Transverse colon (tissue), 4 donors: ENCODE results near the gene NALF2. TPM values are rescaled to one million over a fixed set of nuclear protein-coding genes. Genes with fewer than 3 reads are reported as not detected.

Experiments
- DNase-seq: peaks from one replicate; pipeline ENCODE4 v3.0.0-alpha.2; 2019
- H3K27ac ChIP-seq, 4 donors: fragments of 200-600 bp; sonication (generic); 2 replicates each; pipeline ENCODE4 v1.5.1; 2016 to 2018; ENCODE audit warnings: inconsistent platforms in 4 of 4
- H3K27me3 ChIP-seq: fragments of 200-600 bp; sonication (generic); 2 replicates; pipeline ENCODE4 v1.5.1; 2017; ENCODE audit warnings: inconsistent platforms
- H3K36me3 ChIP-seq, 4 donors: fragments of 200-600 bp; sonication (generic); 2 replicates each; pipeline ENCODE4 v1.5.1; 2017 to 2019; ENCODE audit warnings: inconsistent platforms in 4 of 4
- H3K4me1 ChIP-seq, 4 donors: fragments of 200-600 bp; sonication (generic); 2 replicates each; pipeline ENCODE4 v1.5.1; 2017 to 2020; ENCODE audit warnings: inconsistent platforms in 4 of 4
- H3K4me3 ChIP-seq, 4 donors: fragments of 200-600 bp; sonication (generic); 1 replicate in 1 of 4; 2 replicates in 3 of 4; pipeline versions ENCODE4 v1.5.1 to v1.6.1; 2017 to 2019; ENCODE audit warnings: inconsistent platforms in 4 of 4
- H3K9me3 ChIP-seq, 2 donors: fragments of 200-600 bp; sonication (generic); 2 replicates each; pipeline ENCODE4 v1.5.1; 2017 to 2019; ENCODE audit warnings: inconsistent platforms in 2 of 2
- EP300 ChIP-seq: sonication (generic); formaldehyde crosslinking; IDR thresholded peaks from one replicate; pipeline ENCODE4 v1.6.1; 2017; ENCODE audit warnings: antibody characterized with exemption, low read depth
- POLR2A ChIP-seq: fragments of 450-650 bp; IDR thresholded peaks from one replicate; pipeline ENCODE4 v1.6.1; 2016; ENCODE audit warnings: antibody characterized with exemption, mild to moderate bottlenecking, moderate library complexity
- POLR2AphosphoS5 ChIP-seq, 3 donors: sonication (generic); formaldehyde crosslinking; IDR thresholded peaks; one replicate each; pipeline ENCODE4 v1.6.1; 2016; ENCODE audit warnings: antibody characterized with exemption in 3 of 3
- WGBS, 2 donors: methylation state at CpG; one replicate each; pipeline ENCODE4 v1.1.5; 2018; ENCODE audit warnings: low coverage in 1 of 2; 5-methylcytosine and 5-hydroxymethylcytosine counted together
- in situ Hi-C, 4 donors: fragments of 200-750 bp; cut with MboI; loops; one replicate each; pipeline versions ENCODE4 v1.15.0 to v1.15.1; 2017; ENCODE audit warnings: low sequenced_read_pairs in 3 of 4, low pct_ligation_motif_present in 1 of 4, low pct_unique_long_range_greater_than_20kb in 1 of 4
- intact Hi-C: fragments of 100-400 bp; cut with DNase I; formaldehyde crosslinking; loops from one replicate; pipeline ENCODE4 v1.15.1; 2023; ENCODE audit warnings: low total_unique reads
- total RNA-seq, 4 donors: library from RNA; depleted of rRNA; stranded (reverse); fragments of >200 nt; gene quantifications; one replicate each; pipeline ENCODE4 v1.1.0, GENCODE V29; 2016
- TF ChIP-seq, protein P1 (sequence below), 5 experiments: fragments of 200-600 bp in 3 of 5; fragments of 450-650 bp in 2 of 5; sonication (generic) in 3 of 5; IDR thresholded peaks; 1 replicate in 2 of 5; 2 replicates in 3 of 5; pipeline ENCODE4 v1.5.1; 2016 to 2017; ENCODE audit warnings: antibody characterized with exemption in 5 of 5, inconsistent platforms in 3 of 5, mild to moderate bottlenecking in 2 of 5, moderate library complexity in 1 of 5

NALF2 gene
- total RNA-seq, 4 donors from 2014 or later, result 0.27 to 0.48 TPM; not detected in 2

DNA sequence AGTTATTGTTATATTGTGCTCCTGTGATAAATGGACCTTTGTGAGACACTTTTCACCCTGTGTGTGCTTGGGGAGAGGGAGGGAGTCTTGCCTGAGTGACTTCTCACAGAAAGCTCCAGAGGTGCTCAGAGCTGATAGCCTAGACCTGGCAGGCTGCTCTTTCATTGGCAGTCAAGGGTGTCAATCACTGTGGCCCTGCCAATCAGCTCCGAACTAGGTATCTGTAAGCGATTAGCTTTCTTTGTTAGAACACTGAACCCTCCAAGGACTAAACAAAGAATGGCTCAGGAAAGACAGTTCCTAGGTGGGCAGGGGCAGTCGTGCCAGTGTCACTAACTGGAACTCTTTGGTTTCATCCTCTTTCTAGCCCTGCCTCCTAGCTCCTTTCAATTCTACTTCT lies 2.7 kb upstream of the NALF2 start:
- no peak for DNase-seq
- WGBS, 2 donors, result 50% methylated on average over 3 of the region's 3 CpGs; no CpG with 5 or more reads in 1 of the 2 donors

DNA sequence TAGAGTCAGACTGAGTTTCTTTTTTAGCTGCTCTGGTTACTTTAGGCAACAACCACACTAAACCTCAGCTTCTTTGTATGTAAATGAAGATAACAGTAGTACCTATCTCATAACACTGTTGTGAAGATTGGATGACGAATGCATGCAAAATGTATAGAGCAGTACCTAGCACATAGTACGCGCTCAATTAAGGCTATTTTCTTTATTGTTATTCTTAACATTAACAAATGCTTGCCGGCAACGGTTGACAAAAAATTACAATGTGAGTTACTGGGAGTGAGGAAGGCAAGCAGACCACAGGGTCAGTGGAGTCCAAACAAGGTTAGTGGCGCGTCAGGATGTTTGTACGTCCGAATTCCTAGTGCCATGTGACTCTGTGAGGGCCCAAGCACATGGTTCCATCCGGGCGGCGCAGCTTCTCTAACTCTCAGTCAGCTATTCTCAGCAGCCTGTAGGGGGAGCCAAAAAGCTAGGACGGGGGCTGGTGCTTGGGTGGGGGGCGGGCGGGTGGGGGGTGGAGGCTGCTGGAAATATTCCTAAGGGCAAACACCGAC lies 821 bp upstream of the NALF2 start:
- Histone ChIP-seq H3K9me3 (no peaks in the 10 kb centered on the region), H3K27me3 (peaks cover 27% of the 10 kb centered on the region), H3K4me1 (peaks cover 0 to 9% (median 4%) of the 10 kb centered on the region in 4 donors), H3K36me3 (no peaks in the 10 kb centered on the region), H3K4me3 (peak overlapping the region in 2 of 4 donors; percentile 35 to 57), H3K27ac (no peak overlapping the region)
- WGBS, 2 donors, result 57 to 100% methylated on average over 2 to 15 of the region's 16 CpGs
- intact Hi-C loops (no loop called here), in situ Hi-C loops (no loop called here)
- DNase-seq, result no peak
- TF ChIP-seq POLR2A (no peak), EP300 (no peak)
- TF ChIP-seq, protein P1, sequence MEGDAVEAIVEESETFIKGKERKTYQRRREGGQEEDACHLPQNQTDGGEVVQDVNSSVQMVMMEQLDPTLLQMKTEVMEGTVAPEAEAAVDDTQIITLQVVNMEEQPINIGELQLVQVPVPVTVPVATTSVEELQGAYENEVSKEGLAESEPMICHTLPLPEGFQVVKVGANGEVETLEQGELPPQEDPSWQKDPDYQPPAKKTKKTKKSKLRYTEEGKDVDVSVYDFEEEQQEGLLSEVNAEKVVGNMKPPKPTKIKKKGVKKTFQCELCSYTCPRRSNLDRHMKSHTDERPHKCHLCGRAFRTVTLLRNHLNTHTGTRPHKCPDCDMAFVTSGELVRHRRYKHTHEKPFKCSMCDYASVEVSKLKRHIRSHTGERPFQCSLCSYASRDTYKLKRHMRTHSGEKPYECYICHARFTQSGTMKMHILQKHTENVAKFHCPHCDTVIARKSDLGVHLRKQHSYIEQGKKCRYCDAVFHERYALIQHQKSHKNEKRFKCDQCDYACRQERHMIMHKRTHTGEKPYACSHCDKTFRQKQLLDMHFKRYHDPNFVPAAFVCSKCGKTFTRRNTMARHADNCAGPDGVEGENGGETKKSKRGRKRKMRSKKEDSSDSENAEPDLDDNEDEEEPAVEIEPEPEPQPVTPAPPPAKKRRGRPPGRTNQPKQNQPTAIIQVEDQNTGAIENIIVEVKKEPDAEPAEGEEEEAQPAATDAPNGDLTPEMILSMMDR (IDR thresholded peaks at IDR 0.05), result peak in 2 of 5 experiments; percentile 10 to 17

More for the DNA sequence above, 2.7 kb upstream of the NALF2 start:
- intact Hi-C loops (no loop called here), in situ Hi-C loops (no loop called here)
- H3K36me3 ChIP-seq, result no peaks in the 10 kb centered on the region
- no peaks in the 10 kb centered on the region for H3K9me3 ChIP-seq
- TF ChIP-seq POLR2A, result no peak
- no peak for TF ChIP-seq EP300
- TF ChIP-seq POLR2AphosphoS5 (IDR thresholded peaks at IDR 0.05), result no peak
- TF ChIP-seq, protein P1 (IDR thresholded peaks at IDR 0.05), result no peak
- peaks cover 0 to 9% (median 4%) of the 10 kb centered on the region in 4 donors for H3K4me1 ChIP-seq
- H3K4me3 ChIP-seq, result no peak overlapping the region
- no peak overlapping the region for H3K27ac ChIP-seq
- H3K27me3 ChIP-seq, result peaks cover 15% of the 10 kb centered on the region

DNA sequence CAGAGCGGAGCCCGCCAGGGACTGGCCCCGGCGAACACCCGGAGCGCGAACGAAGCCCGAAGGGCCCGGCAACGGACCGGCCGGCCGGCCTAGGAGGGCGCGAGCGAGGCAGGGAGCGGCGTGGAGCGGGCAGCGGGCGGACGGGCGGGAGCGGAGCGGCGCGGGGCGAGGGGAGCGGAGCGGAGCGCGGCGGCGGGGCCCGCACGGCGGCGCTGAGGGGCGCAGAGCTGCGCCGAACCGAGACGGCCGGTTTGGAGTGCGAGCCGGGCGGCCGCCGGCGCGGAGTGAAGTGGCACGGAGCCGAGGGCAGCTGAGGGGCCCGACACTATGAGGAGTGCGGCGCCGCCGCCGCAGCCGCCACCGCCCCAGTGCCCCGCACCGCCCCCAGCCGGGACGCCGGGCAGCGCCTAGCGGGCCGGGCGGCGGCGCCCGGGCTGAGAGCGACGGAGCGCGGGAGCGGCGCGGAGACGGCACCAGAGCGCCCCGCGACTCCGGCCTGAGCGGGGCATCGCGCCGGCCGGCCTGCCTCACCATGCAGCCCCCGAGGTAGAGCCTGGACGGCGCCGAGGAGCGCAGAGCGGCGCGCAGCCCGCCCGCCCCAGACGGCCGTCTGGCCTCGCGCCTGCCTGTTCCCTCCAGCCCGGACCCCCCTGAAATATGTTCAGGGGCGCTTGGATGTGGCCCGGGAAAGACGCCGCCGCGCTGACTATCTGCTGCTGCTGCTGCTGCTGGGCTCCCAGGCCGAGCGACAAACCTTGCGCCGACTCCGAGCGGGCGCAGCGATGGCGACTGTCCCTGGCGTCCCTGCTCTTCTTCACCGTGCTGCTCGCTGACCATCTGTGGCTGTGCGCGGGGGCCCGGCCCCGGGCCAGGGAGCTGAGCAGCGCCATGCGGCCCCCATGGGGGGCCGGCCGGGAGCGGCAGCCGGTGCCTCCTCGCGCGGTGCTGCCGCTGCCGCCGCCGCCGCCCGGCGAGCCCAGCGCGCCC lies 793 bp downstream of the NALF2 start:
- no peak for TF ChIP-seq POLR2AphosphoS5 (IDR thresholded peaks at IDR 0.05)
- TF ChIP-seq POLR2A, result no peak
- TF ChIP-seq EP300, result no peak
- TF ChIP-seq, protein P1 (IDR thresholded peaks at IDR 0.05), result no peak
- peak overlapping the region in 3 of 4 donors; percentile 33 to 57 (median 35) for H3K4me3 ChIP-seq
- DNase-seq, result no peak
- no peaks in the 10 kb centered on the region for H3K36me3 ChIP-seq
- intact Hi-C loops, result no loop called here
- peaks cover 0 to 9% (median 4%) of the 10 kb centered on the region in 4 donors for H3K4me1 ChIP-seq
- no peak overlapping the region for H3K27ac ChIP-seq
- H3K9me3 ChIP-seq, result no peaks in the 10 kb centered on the region
- H3K27me3 ChIP-seq, result peaks cover 27% of the 10 kb centered on the region
- WGBS, 2 donors, result 59% methylated on average over 144 of the region's 146 CpGs; no CpG with 5 or more reads in 1 of the 2 donors
- in situ Hi-C loops, result no loop called here
